GM11168 (cell line): ENCODE measurements around the gene PIAS2.
"Not testable (repeated sequence)": the region's sequence is repeated elsewhere in the genome, so short reads cannot be mapped to it uniquely, and the experiment has no call there.

Source experiments
- in situ Hi-C: fragments of 300-500 bp; cut with MboI; formaldehyde crosslinking; loops from one replicate; pipeline ENCODE4 v1.12.0; 2022; ENCODE audit warnings: low sequenced_read_pairs; ENCODE audit not compliant: unreplicated experiment

The PIAS2 gene

GRCh38 chr18:46917108-46917802, at the start of gene PIAS2, which contains the start of gene KATNAL2:
Gene PIAS2 (minus strand): TSS chr18:46917507. CDS start chr18:46917345, 162 bp downstream.
Gene KATNAL2 (plus strand): TSS chr18:46917602. CDS start chr18:46946873, 29,271 bp downstream.
- in situ Hi-C loops, result loop anchor here (25.0 kb wide), 1 partner anchor 270 kb away; the partner anchor contains the start of gene IER3IP1

GRCh38 chr18:46966266-46966665, 49.0 kb upstream of the PIAS2 start:
- in situ Hi-C loops, result loop anchor here (5.0 kb wide), 1 partner anchor 66 kb away; no protein-coding TSS in a partner anchor

GRCh38 chr18:46964579-46965293, 47.4 kb upstream of the PIAS2 start:
- in situ Hi-C loops, result loop anchor here (5.0 kb wide), 1 partner anchor 68 kb away; no protein-coding TSS in a partner anchor

- in situ Hi-C loops, result not testable (repeated sequence)
Observed at GRCh38 chr18:46963656-46964578, 46.6 kb upstream of the PIAS2 start.

- in situ Hi-C loops, result no loop called here
Observed at GRCh38 chr18:46958209-46958608, 40.9 kb upstream of the PIAS2 start.

- in situ Hi-C loops, result no loop called here
Observed at GRCh38 chr18:46953195-46953594, 35.9 kb upstream of the PIAS2 start.

- in situ Hi-C loops, result no loop called here
Observed at GRCh38 chr18:46950064-46950656, 32.9 kb upstream of the PIAS2 start.

- in situ Hi-C loops, result no loop called here
Observed at GRCh38 chr18:46946656-46947282, 29.5 kb upstream of the PIAS2 start.

- in situ Hi-C loops, result no loop called here
Observed at GRCh38 chr18:46942646-46943045, 25.3 kb upstream of the PIAS2 start.

GRCh38 chr18:46939998-46940571, 22.8 kb upstream of the PIAS2 start:
- in situ Hi-C loops, result no loop called here

GRCh38 chr18:46939337-46939963, 22.1 kb upstream of the PIAS2 start:
- in situ Hi-C loops, result no loop called here

GRCh38 chr18:46920653-46921052, 3.3 kb upstream of the PIAS2 start:
- in situ Hi-C loops, result loop anchor here (25.0 kb wide), 1 partner anchor 267 kb away; the partner anchor contains the start of gene IER3IP1

- in situ Hi-C loops, result loop anchor here (25.0 kb wide), 1 partner anchor 267 kb away; the partner anchor contains the start of gene IER3IP1
Observed at GRCh38 chr18:46920067-46920466, 2.8 kb upstream of the PIAS2 start.

GRCh38 chr18:46917803-46918600, 695 bp upstream of the PIAS2 start:
- in situ Hi-C loops, result loop anchor here (25.0 kb wide), 1 partner anchor 269 kb away; the partner anchor contains the start of gene IER3IP1

GRCh38 chr18:46916551-46917107, 678 bp downstream of the PIAS2 start:
- in situ Hi-C loops, result loop anchor here (25.0 kb wide), 1 partner anchor 271 kb away; the partner anchor contains the start of gene IER3IP1

GRCh38 chr18:46915800-46916550, 1.3 kb downstream of the PIAS2 start:
- in situ Hi-C loops, result loop anchor here (25.0 kb wide), 1 partner anchor 271 kb away; the partner anchor contains the start of gene IER3IP1
